ENCODE measurements around the gene SH3BGR. TPM values are rescaled to one million over a fixed set of nuclear protein-coding genes. Genes with fewer than 3 reads are reported as not detected.

The SH3BGR gene
- total and polyA plus RNA-seq, 12 donors: 87.8 to 243 (median 144) TPM

GRCh38 chr21:39564200-39564599 is 112.4 kb downstream of the SH3BGR start:
- H3K4me3 ChIP-seq: no peak overlapping the region
- no peaks in the 10 kb centered on the region for H3K9me3 ChIP-seq
- intact Hi-C loops (cut with DNase I): no loop called here
- H3K4me1 ChIP-seq: peaks cover 0 to 37% (median 5%) of the 10 kb centered on the region in 9 donors
- no peaks in the 10 kb centered on the region for H3K27me3 ChIP-seq
- ATAC-seq: peak; percentile 60 to 94 (median 88)
- H3K27ac ChIP-seq: peak overlapping the region in 7 of 10 donors; percentile 14 to 73 (median 58)
- peak; percentile 42 to 62 for DNase-seq
- no peaks in the 10 kb centered on the region for H3K36me3 ChIP-seq
- 51 to 56% methylated on average over 3 of the region's 3 CpGs for WGBS, 2 donors
- no peak for TF ChIP-seq CTCF (IDR thresholded peaks at IDR 0.05)

Small RNA genes lying within 50 kb of the gene (microRNA-seq; reads per million reads assigned to microRNA genes)
- gene MIR6508: 0 reads per million in 2 donors

Other genes with a start within 250 kb of the SH3BGR start
- 10 to 100 TPM; 30.2 to 38.8 (median 34.6) TPM for gene BRWD1, start 138.3 kb upstream of the SH3BGR start, total RNA-seq
- 10 to 100 TPM in 1 of 2 donors, 1 to 10 TPM in 1; 8.5 to 12.7 TPM for gene BRWD1, start 138.3 kb upstream of the SH3BGR start, polyA plus RNA-seq
- 10 to 100 TPM; 49.4 to 73.6 (median 59.3) TPM for gene HMGN1, start 102.9 kb upstream of the SH3BGR start, total RNA-seq
- 10 to 100 TPM; 46.2 to 79.0 TPM for gene HMGN1, start 102.9 kb upstream of the SH3BGR start, polyA plus RNA-seq
- gene LCA5L, start 6.2 kb upstream of the SH3BGR start, total RNA-seq: 1 to 10 TPM in 3 of 10 donors, under 1 TPM in 7; 0.21 to 2.1 (median 0.78) TPM
- under 1 TPM; 0.58 to 0.95 TPM for gene LCA5L, start 6.2 kb upstream of the SH3BGR start, polyA plus RNA-seq
- under 1 TPM in 9 of 10 donors, not detected in 1; 0.02 to 0.81 (median 0.17) TPM for gene B3GALT5, start 161.0 kb downstream of the SH3BGR start, total RNA-seq
- gene B3GALT5, start 161.0 kb downstream of the SH3BGR start, polyA plus RNA-seq: under 1 TPM; under 0.01 TPM

Measured in heart right ventricle (tissue), 16 donors.